HG03135 (cell line): ENCODE results near the gene SLAMF8.

Experiments used
- ATAC-seq: cut with Tn5 transposase; IDR thresholded peaks from one replicate; pipeline ENCODE4 v1.9.1; 2021; ENCODE audit warnings: mild to moderate bottlenecking, moderate library complexity; ENCODE audit not compliant: unreplicated experiment

Gene SLAMF8

GRCh38 chr1:159868766-159869165, 42.1 kb downstream of the SLAMF8 start:
- ATAC-seq, result no peak

GRCh38 chr1:159869173-159869572, 42.5 kb downstream of the SLAMF8 start:
- ATAC-seq, result no peak

- no peak for ATAC-seq
These were observed 42.9 kb downstream of the SLAMF8 start for GRCh38 chr1:159869607-159870006.

GRCh38 chr1:159870704-159871103, 44.0 kb downstream of the SLAMF8 start:
- no peak for ATAC-seq

GRCh38 chr1:159872891-159873290, 46.2 kb downstream of the SLAMF8 start:
- ATAC-seq, result no peak

- ATAC-seq, result no peak
These were observed 47.0 kb downstream of the SLAMF8 start for GRCh38 chr1:159873530-159874143.

GRCh38 chr1:159877695-159878444, 51.2 kb downstream of the SLAMF8 start:
- no peak for ATAC-seq

- ATAC-seq, result no peak
These were observed 52.5 kb downstream of the SLAMF8 start for GRCh38 chr1:159879136-159879535.

- ATAC-seq, result no peak
These were observed 53.3 kb downstream of the SLAMF8 start for GRCh38 chr1:159879977-159880376.

- ATAC-seq, result no peak
These were observed 53.8 kb downstream of the SLAMF8 start for GRCh38 chr1:159880430-159880829.

- no peak for ATAC-seq
These were observed 55.2 kb downstream of the SLAMF8 start for GRCh38 chr1:159881622-159882526.

- ATAC-seq, result no peak
These were observed 55.8 kb downstream of the SLAMF8 start for GRCh38 chr1:159882527-159882862.

GRCh38 chr1:159883134-159883533, 56.5 kb downstream of the SLAMF8 start:
- ATAC-seq, result no peak

GRCh38 chr1:159884296-159884695, 57.6 kb downstream of the SLAMF8 start:
- no peak for ATAC-seq
